ENCODE data around the gene ICAM2. TPM values are rescaled to one million over a fixed set of nuclear protein-coding genes. Genes with fewer than 3 reads are reported as not detected.

ICAM2 gene
- total RNA-seq, 1 donor from 2014 or later = 212 TPM

- no peaks in the 10 kb centered on the region for H3K4me1 ChIP-seq
- no peaks in the 10 kb centered on the region for H3K27me3 ChIP-seq
- no peak for TF ChIP-seq CTCF (IDR thresholded peaks at IDR 0.05)
- H3K9me3 ChIP-seq = no peaks in the 10 kb centered on the region
- intact Hi-C loops (cut with DNase I) = no loop called here
- DNase-seq (ENCODE audit: low spot score in 2 of 2) = peak in 1 of 2 donors; percentile 39
- no peak overlapping the region for H3K27ac ChIP-seq
- H3K4me3 ChIP-seq = no peak overlapping the region
- H3K36me3 ChIP-seq = no peaks in the 10 kb centered on the region
These were observed 15.3 kb downstream of the ICAM2 start for GRCh38 chr17:64004903-64005733.

- no peaks in the 10 kb centered on the region for H3K4me1 ChIP-seq
- no peaks in the 10 kb centered on the region for H3K36me3 ChIP-seq
- no peaks in the 10 kb centered on the region for H3K9me3 ChIP-seq
- no peak overlapping the region for H3K4me3 ChIP-seq
- intact Hi-C loops (cut with DNase I) = no loop called here
- H3K27me3 ChIP-seq = no peaks in the 10 kb centered on the region
- H3K27ac ChIP-seq = no peak overlapping the region
- no peak for TF ChIP-seq CTCF (IDR thresholded peaks at IDR 0.05)
- DNase-seq (ENCODE audit: low spot score in 2 of 2) = peak in 1 of 2 donors; percentile 37
These were observed 16.1 kb downstream of the ICAM2 start for GRCh38 chr17:64004218-64004770.

GRCh38 chr17:64003526-64004121 lies 16.8 kb downstream of the ICAM2 start:
- no peaks in the 10 kb centered on the region for H3K9me3 ChIP-seq
- no peak for TF ChIP-seq CTCF (IDR thresholded peaks at IDR 0.05)
- H3K27me3 ChIP-seq = peaks cover 2% of the 10 kb centered on the region
- intact Hi-C loops (cut with DNase I) = no loop called here
- peaks cover 0 to 3% of the 10 kb centered on the region in 2 donors for H3K4me1 ChIP-seq
- no peaks in the 10 kb centered on the region for H3K36me3 ChIP-seq
- DNase-seq (ENCODE audit: low spot score in 2 of 2) = peak in 1 of 2 donors; percentile 55
- no peak overlapping the region for H3K4me3 ChIP-seq
- no peak overlapping the region for H3K27ac ChIP-seq

GRCh38 chr17:64002658-64003525 lies 17.5 kb downstream of the ICAM2 start:
- H3K4me3 ChIP-seq = no peak overlapping the region
- intact Hi-C loops (cut with DNase I) = no loop called here
- H3K4me1 ChIP-seq = peaks cover 0 to 9% of the 10 kb centered on the region in 2 donors
- H3K27ac ChIP-seq = no peak overlapping the region
- H3K27me3 ChIP-seq = peaks cover 8% of the 10 kb centered on the region
- peak in 1 of 2 donors; percentile 50 for DNase-seq (ENCODE audit: low spot score in 2 of 2)
- TF ChIP-seq CTCF (IDR thresholded peaks at IDR 0.05) = no peak
- no peaks in the 10 kb centered on the region for H3K36me3 ChIP-seq
- H3K9me3 ChIP-seq = no peaks in the 10 kb centered on the region

- no peak overlapping the region for H3K4me3 ChIP-seq
- H3K27me3 ChIP-seq = peaks cover 8% of the 10 kb centered on the region
- no peaks in the 10 kb centered on the region for H3K36me3 ChIP-seq
- intact Hi-C loops (cut with DNase I) = no loop called here
- H3K9me3 ChIP-seq = no peaks in the 10 kb centered on the region
- no peak for TF ChIP-seq CTCF (IDR thresholded peaks at IDR 0.05)
- peak overlapping the region in 1 of 2 donors; percentile 48 for H3K27ac ChIP-seq
- H3K4me1 ChIP-seq = peaks cover 0 to 12% of the 10 kb centered on the region in 2 donors
- peak in 1 of 2 donors; percentile 79 for DNase-seq (ENCODE audit: low spot score in 2 of 2)
These were observed 18.5 kb downstream of the ICAM2 start for GRCh38 chr17:64001763-64002529.
